Kidney (tissue), 14 donors: Measurements from ENCODE around the gene TFB2M. TPM values are rescaled to one million over a fixed set of nuclear protein-coding genes. Genes with fewer than 3 reads are reported as not detected.

Experiments used
- DNase-seq, 5 donors: peaks; one replicate each; pipeline ENCODE4 v3.0.0-alpha.2; 2013 to 2020
- FAIRE-seq: peaks from 2 replicates; lab custom pipeline; 2012; peaks lifted over from hg19 to GRCh38; lab: Jason Lieb, UNC
- H3K27ac ChIP-seq, 2 donors: one replicate each; pipeline ENCODE4 v1.7.0; 2013; ENCODE audit warnings: low read depth in 2 of 2, low read length in 2 of 2, inconsistent platforms in 1 of 2
- H3K27me3 ChIP-seq: one replicate; pipeline ENCODE4 v1.7.1; 2013; ENCODE audit warnings: low read length, inconsistent platforms; ENCODE audit not compliant: control insufficient read depth, insufficient read depth
- H3K36me3 ChIP-seq, 3 donors: one replicate each; pipeline versions ENCODE4 v1.7.0 to v1.7.1; 2013; ENCODE audit warnings: low read length in 3 of 3, control low read depth in 1 of 3, inconsistent platforms in 1 of 3; ENCODE audit not compliant: insufficient read depth in 3 of 3, control insufficient read depth in 2 of 3
- H3K4me1 ChIP-seq, 3 donors: one replicate each; pipeline versions ENCODE4 v1.7.0 to v1.7.1; 2013; ENCODE audit warnings: low read length in 3 of 3, inconsistent platforms in 1 of 3, low read depth in 1 of 3; ENCODE audit not compliant: control insufficient read depth in 2 of 3, insufficient read depth in 2 of 3
- H3K4me3 ChIP-seq, 3 donors: one replicate each; pipeline versions ENCODE4 v1.7.0 to v1.8.1; 2013; ENCODE audit warnings: low read length in 3 of 3, control low read depth in 1 of 3, inconsistent platforms in 1 of 3
- H3K9ac ChIP-seq, 3 donors: one replicate each; pipeline versions ENCODE4 v1.7.0 to v1.7.1; 2013; ENCODE audit warnings: low read length in 3 of 3, control low read depth in 1 of 3, inconsistent platforms in 1 of 3
- H3K9me3 ChIP-seq, 3 donors: one replicate each; pipeline versions ENCODE4 v1.7.0 to v1.7.1; 2013; ENCODE audit warnings: low read length in 3 of 3, control low read depth in 1 of 3, inconsistent platforms in 1 of 3; ENCODE audit not compliant: control insufficient read depth in 2 of 3, insufficient read depth in 1 of 3
- intact Hi-C: fragments of 100-400 bp; cut with DNase I; formaldehyde crosslinking; loops from one replicate; pipeline ENCODE4 v1.11.1; 2022
- polyA plus RNA-seq: library from polyadenylated mRNA; stranded (reverse); fragments of 350-450 nt; fragmentation: Illumina TruSeq; extraction: RNeasy Lipid Tissue Mini Kit (QIAGEN cat#74804); gene quantifications from one replicate; pipeline ENCODE4 v1.2.3, GENCODE V29; 2014; ENCODE audit warnings: low read depth, low replicate concordance; ENCODE audit not compliant: insufficient read depth
- total RNA-seq: library from RNA; stranded (reverse); fragmentation: NEBNext Ultra II Directional; extraction: Animal tissue kit (Norgen Biotek cat#: 25700); gene quantifications from one replicate; pipeline ENCODE4 v1.2.1, GENCODE V29; 2021
- TF ChIP-seq, protein P1 (sequence below): IDR thresholded peaks from 3 replicates; pipeline ENCODE4 v1.5.1; 2012; ENCODE audit warnings: mild to moderate bottlenecking, moderate library complexity, borderline replicate concordance; ENCODE audit not compliant: insufficient read depth; ENCODE audit errors: extremely low read depth
- donor health status: control.
- donor health status: control.
- donor health status: control.
- donor health status: control.
- donor health status: control.
- donor health status: DM: yes; HTN: yes; CAD: no.
- donor health status: Normal renal cell carcinoma (clear cell type).

Gene TFB2M
- total and polyA plus RNA-seq, 2 donors from 2014 or later = 10.8 to 14.7 TPM

DNA sequence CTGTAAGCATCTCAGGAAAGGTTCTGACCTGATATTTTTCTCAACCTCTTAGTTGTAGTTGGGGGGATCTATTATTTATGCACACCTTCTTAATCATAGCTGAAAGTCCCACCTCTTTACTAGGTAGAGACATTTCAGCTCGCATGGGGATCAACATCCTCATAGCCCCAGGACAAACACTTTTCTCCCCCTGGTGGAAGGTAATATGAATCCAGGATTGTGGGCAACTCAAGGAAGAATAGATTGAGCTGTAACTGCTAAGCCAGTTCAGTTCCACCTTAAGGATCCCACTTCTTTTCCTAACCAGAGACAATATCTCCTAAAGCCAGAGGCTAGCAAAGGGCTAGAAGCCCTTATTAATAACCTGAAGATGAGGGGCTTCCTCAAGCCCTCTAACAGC, 33.5 kb downstream of the TFB2M start:
- H3K27ac ChIP-seq = no peak overlapping the region
- no peak overlapping the region for H3K9ac ChIP-seq
- FAIRE-seq (no peak), DNase-seq (no peak)
- peaks cover 0 to 9% (median 0%) of the 10 kb centered on the region in 3 donors for H3K9me3 ChIP-seq
- H3K4me3 ChIP-seq = no peak overlapping the region
- H3K4me1 ChIP-seq = no peaks in the 10 kb centered on the region
- intact Hi-C loops = no loop called here
- TF ChIP-seq, protein P1, sequence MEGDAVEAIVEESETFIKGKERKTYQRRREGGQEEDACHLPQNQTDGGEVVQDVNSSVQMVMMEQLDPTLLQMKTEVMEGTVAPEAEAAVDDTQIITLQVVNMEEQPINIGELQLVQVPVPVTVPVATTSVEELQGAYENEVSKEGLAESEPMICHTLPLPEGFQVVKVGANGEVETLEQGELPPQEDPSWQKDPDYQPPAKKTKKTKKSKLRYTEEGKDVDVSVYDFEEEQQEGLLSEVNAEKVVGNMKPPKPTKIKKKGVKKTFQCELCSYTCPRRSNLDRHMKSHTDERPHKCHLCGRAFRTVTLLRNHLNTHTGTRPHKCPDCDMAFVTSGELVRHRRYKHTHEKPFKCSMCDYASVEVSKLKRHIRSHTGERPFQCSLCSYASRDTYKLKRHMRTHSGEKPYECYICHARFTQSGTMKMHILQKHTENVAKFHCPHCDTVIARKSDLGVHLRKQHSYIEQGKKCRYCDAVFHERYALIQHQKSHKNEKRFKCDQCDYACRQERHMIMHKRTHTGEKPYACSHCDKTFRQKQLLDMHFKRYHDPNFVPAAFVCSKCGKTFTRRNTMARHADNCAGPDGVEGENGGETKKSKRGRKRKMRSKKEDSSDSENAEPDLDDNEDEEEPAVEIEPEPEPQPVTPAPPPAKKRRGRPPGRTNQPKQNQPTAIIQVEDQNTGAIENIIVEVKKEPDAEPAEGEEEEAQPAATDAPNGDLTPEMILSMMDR = no peak
- no peaks in the 10 kb centered on the region for H3K36me3 ChIP-seq
- no peaks in the 10 kb centered on the region for H3K27me3 ChIP-seq

DNA sequence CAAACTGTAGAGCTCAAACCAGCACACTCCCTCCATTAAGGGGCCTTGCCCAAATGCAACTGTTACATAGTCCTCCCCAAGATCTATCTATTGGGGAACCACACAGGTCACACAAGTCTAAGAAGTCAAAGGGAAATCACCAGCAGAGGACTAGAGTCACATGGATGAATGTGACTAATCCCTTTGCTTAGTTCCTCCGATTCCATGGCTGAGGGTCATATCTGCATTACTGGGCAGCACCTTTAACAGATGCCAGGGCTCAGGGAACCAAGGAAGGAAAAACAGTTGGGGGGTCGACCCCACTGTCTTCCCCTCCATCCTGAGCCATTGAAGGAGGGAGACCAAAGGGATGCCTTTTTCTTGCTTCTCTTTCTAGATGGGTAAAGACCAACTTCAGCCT, 35.6 kb downstream of the TFB2M start:
- no peaks in the 10 kb centered on the region for H3K4me1 ChIP-seq
- TF ChIP-seq, protein P1 = no peak

DNA sequence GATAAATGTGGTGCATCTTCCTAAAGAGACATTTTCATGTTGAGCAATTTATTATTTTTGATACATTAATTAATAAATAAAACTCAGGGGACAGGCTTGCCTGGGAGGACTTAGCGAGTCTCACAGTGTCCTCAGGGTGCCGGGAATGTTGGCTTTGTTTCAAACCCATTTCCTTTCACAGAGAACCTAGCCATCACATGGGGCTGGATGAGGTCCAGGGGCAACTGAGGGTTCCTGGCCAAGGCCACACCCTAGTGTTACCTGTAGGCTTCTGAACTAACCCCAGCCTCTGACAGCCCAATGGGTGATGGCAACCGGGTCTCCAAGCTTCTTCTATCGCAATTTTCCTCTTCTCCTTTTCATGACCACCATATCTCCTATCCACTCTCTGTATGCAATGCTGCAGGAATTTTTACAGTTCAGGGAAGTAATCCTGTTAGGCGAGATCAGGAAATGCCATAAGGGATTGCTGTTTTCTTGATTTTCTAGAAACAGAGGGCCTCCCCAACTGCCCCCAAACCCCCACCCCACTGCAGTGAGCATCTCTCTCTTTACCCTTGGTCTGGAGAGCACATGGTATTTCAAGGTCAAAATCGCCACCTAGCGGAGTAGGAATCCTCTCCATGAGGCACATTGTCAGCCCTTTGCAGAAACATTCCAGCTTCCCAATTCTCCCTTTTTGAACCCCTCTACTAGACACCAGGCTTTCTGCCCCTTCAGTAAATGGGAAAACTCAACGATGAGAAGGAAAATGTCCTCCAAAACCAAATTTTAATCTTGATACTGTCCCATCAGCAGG, 36.9 kb downstream of the TFB2M start:
- FAIRE-seq = no peak
- DNase-seq = no peak
- TF ChIP-seq, protein P1 = no peak

More for the DNA sequence above, 35.6 kb downstream of the TFB2M start:
- DNase-seq (no peak), FAIRE-seq (no peak)
- Histone ChIP-seq H3K36me3 (no peaks in the 10 kb centered on the region), H3K27ac (no peak overlapping the region), H3K9ac (no peak overlapping the region), H3K27me3 (no peaks in the 10 kb centered on the region), H3K4me3 (no peak overlapping the region), H3K9me3 (peaks cover 0 to 9% (median 0%) of the 10 kb centered on the region in 3 donors)
- intact Hi-C loops = no loop called here

More for the DNA sequence above, 36.9 kb downstream of the TFB2M start:
- Histone ChIP-seq H3K27me3 (no peaks in the 10 kb centered on the region), H3K9me3 (peaks cover 0 to 9% (median 0%) of the 10 kb centered on the region in 3 donors), H3K27ac (no peak overlapping the region), H3K4me3 (no peak overlapping the region), H3K4me1 (no peaks in the 10 kb centered on the region), H3K36me3 (no peaks in the 10 kb centered on the region), H3K9ac (no peak overlapping the region)
- intact Hi-C loops = no loop called here
